ENCODE measurements around the gene BCAS1. TPM values are rescaled to one million over a fixed set of nuclear protein-coding genes. Genes with fewer than 3 reads are reported as not detected.

BCAS1 gene
- total and polyA plus RNA-seq, 10 of the 15 experiments (the other 5 are each of a cell fraction or from before 2014, with no cell fraction given), result 0.21 to 1.4 (median 0.55) TPM

- no peak overlapping the region for H3K27ac ChIP-seq (ENCODE audit: control insufficient read depth, insufficient read depth)
- in situ Hi-C loops (cut with MboI), result loop anchor here (10.0 kb wide), 1 partner anchor 654 kb away; no protein-coding TSS in a partner anchor
These were observed 1.9 kb downstream of the BCAS1 start for GRCh38 chr20:54068495-54068894.

More at GRCh38 chr20:54068495-54068894, 1.9 kb downstream of the BCAS1 start:
- ChIA-PET CTCF (interaction anchor here (0.6 to 1.4 kb wide), 3 partner anchors 25 to 537 kb away, joined by 3 read pairs; no protein-coding TSS in a partner anchor), POLR2A (no interaction called here), SMC1A (ENCODE audit: uncharacterized antibody, unreplicated experiment) (interaction anchor here (0.6 to 1.7 kb wide), 5 partner anchors 11 to 152 kb away, joined by 3 to 5 read pairs (median 3); no protein-coding TSS in a partner anchor), RAD21 (ENCODE audit: unreplicated experiment) (interaction anchor here (1.1 kb wide), 1 partner anchor 20 kb away, joined by 3 read pairs; no protein-coding TSS in a partner anchor)
- no peaks in the 10 kb centered on the region for H3K9me3 ChIP-seq (replicated peaks; ENCODE audit: control insufficient read depth, insufficient read depth, low read length)
- BruUV-seq (replicated peaks), result no TSS peak
- no peaks in the 10 kb centered on the region for H4K20me1 ChIP-seq (ENCODE audit: control insufficient read depth, insufficient read depth)
- H3K9ac ChIP-seq (ENCODE audit: control insufficient read depth, insufficient read depth, low read length), result no peak overlapping the region
- no peaks in the 10 kb centered on the region for H3K36me3 ChIP-seq (ENCODE audit: control insufficient read depth in 2 of 2, insufficient read depth in 2 of 2, low read length in 1 of 2)
- TF ChIP-seq MLLT1 (IDR thresholded peaks at IDR 0.05) (no peak), POLR2AphosphoS2 (IDR thresholded peaks at IDR 0.05; ENCODE audit: low read depth, low read length) (no peak), EGR1 (IDR thresholded peaks at IDR 0.05; ENCODE audit: borderline replicate concordance in 1 of 2, low read depth in 2 of 2, low read length in 2 of 2) (no peak), REST (IDR thresholded peaks at IDR 0.05; ENCODE audit: low read depth, low read length) (no peak), MTA2 (IDR thresholded peaks at IDR 0.05; ENCODE audit: low read depth) (no peak), SP1 (IDR thresholded peaks at IDR 0.05; ENCODE audit: low read depth, low read length) (no peak), BHLHE40 (IDR thresholded peaks at IDR 0.05; ENCODE audit: borderline replicate concordance in 1 of 2, low read depth in 2 of 2, low read length in 1 of 2) (no peak), EED (IDR thresholded peaks at IDR 0.05; ENCODE audit: low read depth) (no peak), RUNX3 (IDR thresholded peaks at IDR 0.05; ENCODE audit: low read length) (no peak), SMARCA5 (IDR thresholded peaks at IDR 0.05) (no peak), YY1 (IDR thresholded peaks at IDR 0.05; ENCODE audit: low read depth, low read length) (no peak), RCOR1 (conservative IDR thresholded peaks at IDR 0.05; ENCODE audit: low read depth, low read length) (no peak), ATF2 (IDR thresholded peaks at IDR 0.05; ENCODE audit: low read length) (no peak)
- H3K27me3 ChIP-seq (replicated peaks in 1 of 2; ENCODE audit: control insufficient read depth in 2 of 2, insufficient read depth in 2 of 2, low read length in 1 of 2), result no peaks in the 10 kb centered on the region
- 87% methylated on average over 5 of the region's 5 CpGs for WGBS (ENCODE audit: insufficient coverage, insufficient replicate concordance, low lambda C conversion rate, missing lambda C conversion rate)
- intact Hi-C loops (cut with micrococcal nuclease; ENCODE audit: unreplicated experiment), result loop anchor here (10.0 kb wide), 1 partner anchor 414 kb away; no protein-coding TSS in a partner anchor
- peaks cover 24% of the 10 kb centered on the region for H3K4me1 ChIP-seq (ENCODE audit: control insufficient read depth, insufficient read depth, low read length)
- no peaks in the 10 kb centered on the region for H3K79me2 ChIP-seq (ENCODE audit: control insufficient read depth, insufficient read depth, low read length)
- ATAC-seq (no peak), DNase-seq (ENCODE audit: low read depth, low spot score) (no peak), FAIRE-seq (no peak)
- H3K4me2 ChIP-seq (ENCODE audit: control insufficient read depth, insufficient read depth), result no peak overlapping the region
- H2AFZ ChIP-seq (ENCODE audit: control insufficient read depth, low read depth, low read length), result no peak overlapping the region
- no peak overlapping the region for H3K4me3 ChIP-seq
